ENCODE measurements around the gene DCLRE1B. TPM values are rescaled to one million over a fixed set of nuclear protein-coding genes. Genes with fewer than 3 reads are reported as not detected.

Gene DCLRE1B
- polyA plus RNA-seq, 1 donor from 2014 or later, result 7.3 TPM

- Histone ChIP-seq H3K27me3 (ENCODE audit: insufficient read depth, low read depth, low read length) (no peaks in the 10 kb centered on the region), H3K9me3 (ENCODE audit: low read length) (no peaks in the 10 kb centered on the region), H3K36me3 (ENCODE audit: insufficient read depth, low read length) (no peaks in the 10 kb centered on the region), H3K4me3 (ENCODE audit: low read length) (peak overlapping the region; percentile 93), H3K4me2 (ENCODE audit: low read length) (peak overlapping the region; percentile 85), H4K20me1 (ENCODE audit: insufficient read depth) (no peaks in the 10 kb centered on the region), H3K9me2 (ENCODE audit: insufficient read depth, low read length) (no peaks in the 10 kb centered on the region), H3K79me2 (replicated peaks; ENCODE audit: insufficient read depth, low read length) (peaks cover 13% of the 10 kb centered on the region), H3F3A (ENCODE audit: insufficient read depth, low read length, poor library complexity, severe bottlenecking) (peaks cover 6% of the 10 kb centered on the region), H3K9ac (ENCODE audit: low read length) (peak overlapping the region; percentile 74), H2AFZ (ENCODE audit: low read depth, low read length) (peak overlapping the region; percentile 88), H3K27ac (ENCODE audit: low read length) (peak overlapping the region; percentile 94)
- no peak for TF ChIP-seq MXI1 (conservative IDR thresholded peaks at IDR 0.05; ENCODE audit: poor library complexity, severe bottlenecking)
- TF ChIP-seq EP300 (conservative IDR thresholded peaks at IDR 0.05; ENCODE audit: poor library complexity, severe bottlenecking), result no peak
- no peak for TF ChIP-seq EZH2 (IDR thresholded peaks at IDR 0.05; ENCODE audit: borderline replicate concordance, insufficient read depth, low read length, poor library complexity, severe bottlenecking)
- TF ChIP-seq SMC3 (conservative IDR thresholded peaks at IDR 0.05; ENCODE audit: poor library complexity), result peak; percentile 49
- TF ChIP-seq POLR2AphosphoS5 (IDR thresholded peaks at IDR 0.05), result no peak
- no peak for TF ChIP-seq TAF1 (IDR thresholded peaks at IDR 0.05; ENCODE audit: low read depth)
- peak; percentile 8 for TF ChIP-seq CTCF (IDR thresholded peaks at IDR 0.05; ENCODE audit: poor library complexity, severe bottlenecking)
- no peak for TF ChIP-seq REST (IDR thresholded peaks at IDR 0.05; ENCODE audit: borderline replicate concordance)
- TF ChIP-seq RAD21 (conservative IDR thresholded peaks at IDR 0.05), result peak; percentile 5
Observed at GRCh38 chr1:113905435-113905861, 322 bp downstream of the DCLRE1B start.

GRCh38 chr1:113912594-113913311 is 7.6 kb downstream of the DCLRE1B start:
- H3K36me3 ChIP-seq (ENCODE audit: insufficient read depth, low read length), result no peaks in the 10 kb centered on the region
- no peaks in the 10 kb centered on the region for H3K79me2 ChIP-seq (replicated peaks; ENCODE audit: insufficient read depth, low read length)
- H3K9me3 ChIP-seq (ENCODE audit: low read length), result no peaks in the 10 kb centered on the region
- H3K4me2 ChIP-seq (ENCODE audit: low read length), result no peak overlapping the region
- no peak overlapping the region for H3K27ac ChIP-seq (ENCODE audit: low read length)
- H3K9me2 ChIP-seq (ENCODE audit: insufficient read depth, low read length), result no peaks in the 10 kb centered on the region
- H4K20me1 ChIP-seq (ENCODE audit: insufficient read depth), result no peaks in the 10 kb centered on the region
- TF ChIP-seq SMC3 (conservative IDR thresholded peaks at IDR 0.05; ENCODE audit: poor library complexity), result no peak
- TF ChIP-seq MXI1 (conservative IDR thresholded peaks at IDR 0.05; ENCODE audit: poor library complexity, severe bottlenecking), result no peak
- no peak for TF ChIP-seq EP300 (conservative IDR thresholded peaks at IDR 0.05; ENCODE audit: poor library complexity, severe bottlenecking)
- no peak for TF ChIP-seq CTCF (IDR thresholded peaks at IDR 0.05; ENCODE audit: poor library complexity, severe bottlenecking)
- no peak for TF ChIP-seq REST (IDR thresholded peaks at IDR 0.05; ENCODE audit: borderline replicate concordance)
- no peak for TF ChIP-seq RAD21 (conservative IDR thresholded peaks at IDR 0.05)
- TF ChIP-seq EZH2 (IDR thresholded peaks at IDR 0.05; ENCODE audit: borderline replicate concordance, insufficient read depth, low read length, poor library complexity, severe bottlenecking), result no peak
- no peak for TF ChIP-seq POLR2AphosphoS5 (IDR thresholded peaks at IDR 0.05)
- no peak for TF ChIP-seq TAF1 (IDR thresholded peaks at IDR 0.05; ENCODE audit: low read depth)
- H3F3A ChIP-seq (ENCODE audit: insufficient read depth, low read length, poor library complexity, severe bottlenecking), result no peaks in the 10 kb centered on the region
- H3K27me3 ChIP-seq (ENCODE audit: insufficient read depth, low read depth, low read length), result no peaks in the 10 kb centered on the region
- H2AFZ ChIP-seq (ENCODE audit: low read depth, low read length), result no peak overlapping the region
- no peak overlapping the region for H3K9ac ChIP-seq (ENCODE audit: low read length)
- H3K4me3 ChIP-seq (ENCODE audit: low read length), result no peak overlapping the region
